Epidermal melanocyte (primary cell): ENCODE measurements around the gene PPHLN1.
"Not testable (repeated sequence)": the region's sequence is repeated elsewhere in the genome, so short reads cannot be mapped to it uniquely, and the experiment has no call there.

Experiments used
- DNase-seq: peaks from one replicate; pipeline ENCODE4 v3.0.0; 2011; ENCODE audit warnings: low spot score; ENCODE audit not compliant: insufficient read length

The PPHLN1 gene

DNA sequence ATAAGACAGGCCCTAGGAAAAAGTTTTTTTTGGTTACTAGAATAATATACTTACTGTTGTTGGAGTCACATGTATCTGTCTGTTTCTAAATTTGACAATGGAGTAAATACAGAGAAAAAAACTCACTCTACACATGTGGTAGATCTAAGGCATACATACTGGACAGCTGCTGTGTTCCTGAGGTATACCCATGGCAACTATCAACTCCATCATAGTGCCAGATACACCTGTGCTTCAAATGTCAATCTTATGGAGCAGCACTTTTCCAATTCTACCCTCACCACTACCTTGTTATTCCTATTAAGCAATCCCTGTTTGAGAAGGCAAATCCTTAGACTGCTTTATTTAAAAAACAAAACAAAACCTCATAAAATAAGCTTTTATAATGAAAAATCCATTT is 3.4 kb upstream of the PPHLN1 start:
- DNase-seq, result no peak

DNA sequence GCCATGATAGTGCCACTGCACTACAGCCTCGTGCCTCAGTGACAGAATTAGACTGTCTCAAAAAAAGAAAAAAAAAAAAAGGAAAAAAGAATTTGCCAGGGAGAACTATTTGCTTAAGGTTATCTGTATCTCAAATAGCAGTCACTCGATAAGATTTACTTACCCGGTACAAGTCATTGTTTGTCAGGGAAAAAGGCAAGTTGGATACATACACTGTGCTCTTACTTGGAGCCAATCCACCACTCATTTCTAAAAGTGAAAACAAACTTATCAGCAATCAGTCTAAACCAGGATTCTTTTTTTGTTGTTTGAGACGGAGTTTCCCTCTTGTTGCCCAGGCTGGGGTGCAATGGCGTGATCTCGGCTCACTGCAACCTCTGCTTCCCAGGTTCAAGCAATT is 2.1 kb upstream of the PPHLN1 start:
- no peak for DNase-seq

DNA sequence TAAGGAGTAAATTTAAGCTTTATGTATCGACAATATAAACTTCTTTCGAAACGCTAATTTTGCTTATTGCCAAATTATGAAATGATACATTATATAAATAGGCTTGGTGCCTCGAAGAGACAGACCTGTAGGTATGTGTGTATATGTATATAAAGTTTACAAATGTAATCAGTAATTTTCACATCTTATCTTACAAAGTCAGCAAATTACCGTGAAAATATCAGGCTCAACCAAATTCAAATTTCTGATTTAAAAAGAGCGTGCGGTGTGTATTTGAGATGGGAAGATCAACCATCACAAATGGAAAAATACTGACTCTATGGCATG is 678 bp upstream of the PPHLN1 start:
- no peak for DNase-seq

DNA sequence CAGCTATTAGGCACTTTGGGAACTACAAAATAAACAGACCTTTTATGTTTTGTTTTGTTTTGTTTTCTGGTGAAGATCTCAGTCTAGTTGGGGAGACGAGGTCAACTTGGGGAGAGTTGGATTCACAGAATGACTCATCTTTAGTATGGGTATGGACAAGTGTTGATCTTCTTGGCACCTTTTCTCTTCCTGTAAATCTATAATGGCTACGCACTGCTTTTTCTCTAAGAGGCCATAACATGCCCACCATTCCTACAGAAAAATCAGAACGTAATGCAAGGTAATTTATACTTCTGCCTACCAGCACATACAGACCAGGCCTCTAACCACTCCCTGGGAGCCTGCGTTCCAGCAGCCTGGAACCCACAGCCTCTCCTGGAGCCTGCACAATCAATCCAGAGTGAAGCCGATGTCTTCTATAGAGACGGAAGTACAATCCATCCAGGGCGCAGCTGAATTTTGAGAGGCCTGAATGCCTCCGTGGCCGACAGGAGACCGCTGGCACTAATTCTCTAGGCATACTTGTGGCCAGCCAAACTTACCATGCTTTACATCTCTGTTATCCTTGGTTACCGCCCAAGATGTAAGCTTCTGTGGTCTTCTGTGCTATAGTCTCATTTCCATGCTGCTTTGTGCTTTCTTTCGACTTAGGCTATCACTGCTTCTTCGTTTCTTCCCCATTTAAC is 717 bp downstream of the PPHLN1 start:
- peak; percentile 16 for DNase-seq

DNA sequence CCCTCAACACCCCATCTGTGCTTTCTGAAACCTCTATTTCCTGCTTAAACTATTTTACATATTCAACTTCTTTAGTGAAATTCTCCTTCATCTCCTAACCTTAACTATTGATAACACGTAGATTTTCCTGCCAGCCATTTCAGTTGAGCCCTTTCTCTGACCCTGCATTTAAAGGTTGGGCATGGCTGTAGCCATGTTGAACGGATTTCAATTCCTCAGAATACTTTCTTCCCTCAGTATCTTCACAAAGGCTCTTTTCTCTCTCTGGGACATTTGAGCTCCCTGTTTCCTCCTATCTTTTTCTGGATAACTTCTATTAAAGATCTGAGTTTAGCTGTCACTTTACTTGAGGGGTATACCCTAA is 1.2 kb downstream of the PPHLN1 start:
- no peak for DNase-seq

DNA sequence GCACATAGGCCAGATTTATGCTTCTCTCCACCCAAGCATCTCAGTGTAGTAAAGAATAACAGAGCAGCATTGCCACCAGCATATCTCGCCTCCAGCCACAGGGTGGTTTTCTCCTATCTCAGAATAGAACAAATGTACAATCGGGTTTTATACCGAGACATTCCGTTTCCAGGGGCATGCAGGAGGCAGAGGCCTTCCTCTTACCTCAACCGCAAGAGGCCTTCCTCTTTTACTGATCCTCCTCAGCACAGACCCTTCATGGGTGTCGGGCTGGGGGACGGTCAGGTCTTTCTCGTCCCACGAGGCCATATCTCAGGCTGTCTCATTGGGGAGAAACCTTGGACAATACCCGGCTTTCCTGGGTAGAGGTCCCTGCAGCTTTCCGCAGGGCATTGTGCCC is 4.1 kb downstream of the PPHLN1 start:
- DNase-seq, result not testable (repeated sequence)

DNA sequence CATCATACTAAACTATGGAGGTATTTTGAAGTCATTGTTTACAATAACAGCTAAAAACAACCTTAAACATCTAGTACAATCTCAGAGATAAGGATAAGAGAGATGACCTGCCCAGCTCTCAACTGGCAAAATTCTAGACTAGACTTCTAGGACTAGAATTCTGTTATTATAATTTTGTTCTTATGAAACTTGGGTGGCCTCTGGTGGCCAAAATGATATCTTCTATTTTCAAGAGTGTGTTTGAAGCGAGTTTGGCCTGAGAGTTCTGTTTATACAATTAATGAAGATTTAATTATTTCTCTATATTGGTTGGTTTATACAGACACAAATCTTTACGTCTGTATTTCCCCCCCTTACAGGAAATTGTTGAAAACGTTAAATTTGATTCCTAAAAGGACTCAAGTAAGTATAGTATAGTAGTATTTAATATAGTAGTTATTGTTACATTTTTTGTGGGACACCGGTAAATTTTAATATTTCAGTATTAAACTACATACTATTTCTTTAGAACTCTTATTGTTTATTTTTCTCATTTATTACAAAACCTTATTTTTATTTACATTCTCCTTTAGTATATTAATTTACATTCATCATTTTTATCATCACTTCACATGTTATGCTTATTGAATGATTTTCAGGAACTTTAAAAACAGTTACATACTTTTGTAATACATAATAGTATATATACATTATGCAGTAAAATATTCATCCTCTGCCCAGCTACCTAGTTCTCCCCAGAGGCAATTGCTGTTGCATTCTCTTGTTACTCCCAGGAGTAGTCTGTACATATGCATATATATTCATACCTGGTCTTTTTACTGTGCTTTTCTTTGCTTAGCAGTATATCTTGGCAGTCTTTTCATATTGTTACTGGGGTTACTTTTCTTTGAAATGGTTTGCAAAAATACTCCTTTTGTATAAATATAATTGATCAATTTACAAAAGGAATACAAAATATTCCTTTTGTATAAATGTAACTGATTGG is 6.6 kb downstream of the PPHLN1 start:
- DNase-seq, result peak; percentile 23

DNA sequence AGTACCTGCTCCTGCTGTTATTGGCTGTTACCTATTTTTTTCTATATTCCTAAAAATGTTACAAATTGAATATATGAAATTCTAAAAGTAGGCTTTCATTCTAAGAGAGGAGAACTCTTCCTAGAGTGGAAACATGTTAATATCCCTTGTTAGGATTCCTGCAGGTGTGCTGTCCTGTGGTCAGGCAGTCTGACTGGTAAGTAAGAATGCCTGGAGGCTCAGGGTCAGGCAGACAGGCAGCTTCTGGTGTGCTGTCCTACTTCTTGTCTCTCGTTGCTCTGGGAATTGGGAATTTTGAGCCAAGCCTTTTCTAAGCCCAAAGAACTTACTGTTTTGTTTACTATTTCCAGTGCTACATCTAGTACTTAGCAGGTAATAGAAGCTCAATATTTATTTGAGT is 10.3 kb downstream of the PPHLN1 start:
- DNase-seq, result no peak

DNA sequence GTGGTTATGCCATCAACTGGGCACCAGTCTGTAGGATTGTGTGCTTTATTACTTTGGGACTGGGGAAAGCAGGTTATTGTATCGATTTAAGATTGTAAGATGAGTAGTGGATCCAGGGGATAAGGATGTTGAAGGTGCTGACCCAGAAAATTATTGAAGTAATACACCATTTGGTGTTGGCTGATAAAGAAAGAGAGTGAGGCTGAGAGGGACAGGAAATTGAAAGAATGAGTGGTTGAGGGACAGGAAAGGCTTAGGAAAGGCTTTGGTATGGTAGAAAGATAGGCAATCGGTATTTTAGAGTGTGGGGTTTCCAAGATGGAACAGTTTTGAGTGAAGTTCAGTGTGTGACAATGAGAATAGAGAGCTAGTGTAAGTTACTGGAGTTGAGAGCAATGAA is 12.3 kb downstream of the PPHLN1 start:
- no peak for DNase-seq

DNA sequence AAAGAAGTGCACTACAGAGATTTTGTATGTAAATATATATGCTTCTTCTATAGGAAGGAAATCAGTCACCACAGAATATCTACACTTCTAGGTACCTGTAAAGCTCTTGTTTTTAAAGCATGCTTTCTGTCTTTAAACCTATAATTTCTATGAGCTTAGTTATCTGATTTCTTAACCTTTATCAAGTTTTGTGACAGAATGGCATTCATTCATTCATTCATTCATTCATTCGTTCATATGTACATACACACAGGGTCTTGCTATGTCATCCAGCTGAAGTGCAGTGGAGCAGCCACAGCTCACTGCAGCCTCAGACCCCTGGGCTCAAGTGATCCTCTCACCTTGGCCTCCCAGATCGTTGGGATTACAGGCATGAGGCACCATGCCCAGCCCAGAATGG is 16.1 kb downstream of the PPHLN1 start:
- no peak for DNase-seq

DNA sequence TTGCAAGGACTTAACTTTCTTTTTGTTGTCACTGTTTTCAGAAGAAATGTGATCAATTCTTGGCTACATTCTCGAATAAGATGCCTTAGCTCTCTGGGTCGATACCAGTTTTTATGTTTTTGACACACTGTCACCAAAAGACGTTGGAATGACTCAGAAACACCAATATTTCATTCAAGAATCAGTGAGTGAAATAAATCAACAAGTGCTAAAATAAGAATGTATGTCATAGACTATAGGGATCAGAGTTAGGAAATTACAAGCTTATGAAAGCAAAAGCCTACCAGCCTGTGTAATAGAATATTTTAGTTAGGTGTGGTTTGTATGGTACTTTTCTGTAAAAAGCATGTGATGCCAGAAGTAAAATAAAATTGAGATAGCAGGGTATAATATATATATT is 17.8 kb downstream of the PPHLN1 start:
- DNase-seq, result no peak

DNA sequence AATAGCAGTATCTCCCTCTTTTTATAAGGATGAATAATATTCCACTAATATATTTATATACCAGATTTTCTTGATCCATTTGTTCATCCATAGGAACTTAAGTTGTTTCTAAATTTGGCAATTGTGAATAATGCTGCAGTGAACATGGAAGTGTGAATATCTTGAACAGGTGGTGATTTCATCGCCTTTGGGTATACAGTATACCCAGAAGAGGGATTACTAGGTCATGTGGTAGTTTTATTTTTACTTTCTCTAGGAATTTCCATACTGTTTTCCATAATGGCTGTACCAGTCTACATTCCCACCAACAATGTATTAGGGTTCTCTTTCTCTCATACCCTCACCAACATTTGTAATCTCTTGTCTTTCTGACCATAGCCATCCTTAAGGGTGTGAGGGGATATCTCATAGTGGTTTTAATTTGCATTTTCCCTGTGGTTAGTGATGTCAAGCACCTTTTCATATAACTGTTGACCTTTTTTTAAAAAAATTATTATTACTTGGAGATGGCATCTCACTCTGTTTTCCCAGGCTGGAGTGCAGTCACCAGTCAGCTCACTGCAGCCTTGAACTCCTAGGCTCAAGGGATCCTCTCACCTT is 20.5 kb downstream of the PPHLN1 start:
- DNase-seq, result no peak

DNA sequence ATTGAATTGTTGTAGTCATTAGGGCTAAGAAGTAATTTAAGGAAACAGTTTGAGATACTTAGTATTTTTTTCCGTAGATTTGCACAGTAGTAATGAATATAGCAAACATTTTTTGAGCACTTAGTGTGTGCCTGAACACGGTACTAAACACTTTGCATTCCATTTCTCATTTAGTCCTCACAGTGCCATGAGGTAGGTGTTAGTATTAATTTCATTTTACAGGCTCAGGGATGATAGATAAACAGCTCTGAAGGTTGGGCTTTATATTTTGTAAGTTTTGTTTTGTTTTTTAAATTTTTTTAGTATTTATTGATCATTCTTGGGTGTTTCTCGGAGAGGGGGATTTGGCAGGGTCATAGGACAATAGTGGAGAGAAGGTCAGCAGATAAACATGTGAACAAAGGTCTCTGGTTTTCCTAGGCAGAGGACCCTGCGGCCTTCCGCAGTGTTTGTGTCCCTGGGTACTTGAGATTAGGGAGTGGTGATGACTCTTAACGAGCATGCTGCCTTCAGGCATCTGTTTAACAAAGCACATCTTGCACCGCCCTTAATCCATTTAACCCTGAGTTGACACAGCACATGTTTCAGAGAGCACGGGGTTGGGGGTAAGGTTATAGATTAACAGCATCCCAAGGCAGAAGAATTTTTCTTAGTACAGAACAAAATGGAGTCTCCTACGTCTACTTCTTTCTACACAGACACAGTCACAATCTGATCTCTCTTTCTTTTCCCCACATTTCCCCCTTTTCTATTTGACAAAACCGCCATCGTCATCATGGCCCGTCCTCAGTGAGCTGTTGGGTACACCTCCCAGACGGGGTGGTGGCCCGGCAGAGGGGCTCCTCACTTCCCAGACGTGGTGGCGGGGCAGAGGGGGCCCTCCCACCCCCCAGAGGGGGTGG is 23.4 kb downstream of the PPHLN1 start:
- not testable (repeated sequence) for DNase-seq

DNA sequence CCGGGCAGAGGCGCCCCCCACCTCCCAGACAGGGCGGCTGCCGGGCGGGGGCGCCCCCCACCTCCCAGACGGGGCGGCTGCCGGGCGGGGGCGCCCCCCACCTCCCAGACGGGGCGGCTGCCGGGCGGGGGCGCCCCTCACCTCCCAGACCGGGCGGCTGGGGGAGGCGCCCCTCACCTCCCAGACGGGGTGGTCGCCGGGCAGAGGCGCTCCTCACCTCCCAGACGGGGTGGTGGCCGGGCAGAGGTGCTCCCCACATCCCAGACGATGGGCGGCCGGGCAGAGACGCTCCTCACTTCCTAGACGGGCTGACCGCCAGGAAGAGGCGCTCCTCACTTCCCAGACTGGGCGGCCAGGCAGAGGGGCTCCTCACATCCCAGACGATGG is 24.0 kb downstream of the PPHLN1 start:
- DNase-seq, result not testable (repeated sequence)

DNA sequence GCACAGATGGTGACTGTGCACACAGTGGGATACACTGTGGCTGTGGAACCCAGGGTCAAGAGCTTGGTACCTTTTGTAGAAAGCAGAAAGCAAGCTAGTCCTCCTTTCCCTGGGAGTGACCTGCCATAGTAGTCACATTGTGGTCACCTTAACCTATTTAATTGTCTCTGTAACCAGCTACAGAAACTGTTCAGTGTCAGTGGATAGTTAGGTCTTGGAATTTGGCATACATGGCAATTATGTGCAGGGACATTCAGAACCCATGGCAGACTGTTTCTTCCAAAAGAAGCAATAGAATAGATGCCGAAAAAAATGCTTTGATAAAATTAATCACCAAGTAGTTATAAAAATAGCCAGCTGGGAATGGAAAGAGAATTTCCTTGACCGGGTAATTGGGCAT is 30.4 kb downstream of the PPHLN1 start:
- DNase-seq, result no peak

DNA sequence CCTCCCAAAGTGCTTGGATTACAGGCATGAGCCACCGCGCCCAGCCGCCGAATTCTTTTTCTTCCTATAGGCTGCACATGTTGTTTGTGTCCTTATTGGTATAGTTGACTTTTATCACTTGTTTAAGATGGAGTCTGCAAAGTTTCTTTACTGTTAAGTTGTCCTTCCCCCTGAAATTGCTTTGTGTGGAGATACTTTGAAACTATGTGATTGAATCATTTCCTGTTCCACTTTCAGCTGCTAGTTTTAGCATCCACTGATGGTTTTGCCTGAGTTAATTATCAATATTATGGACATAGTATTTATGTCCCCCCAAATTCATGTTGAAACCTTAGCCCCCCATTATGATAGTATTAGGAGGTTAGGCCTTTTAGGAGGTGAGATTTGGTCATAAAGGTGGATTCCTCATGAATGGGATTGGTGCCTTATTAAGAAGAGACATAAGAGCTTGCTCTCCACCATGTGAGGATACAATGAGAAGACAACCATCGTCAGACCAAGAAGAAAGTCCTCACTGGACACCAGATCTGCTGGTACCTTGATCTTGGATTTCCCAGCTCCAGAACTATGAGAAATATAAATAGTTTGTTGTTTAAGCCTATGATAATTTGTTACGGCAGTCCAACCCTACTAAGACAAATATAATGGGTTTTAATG is 34.9 kb downstream of the PPHLN1 start:
- no peak for DNase-seq

DNA sequence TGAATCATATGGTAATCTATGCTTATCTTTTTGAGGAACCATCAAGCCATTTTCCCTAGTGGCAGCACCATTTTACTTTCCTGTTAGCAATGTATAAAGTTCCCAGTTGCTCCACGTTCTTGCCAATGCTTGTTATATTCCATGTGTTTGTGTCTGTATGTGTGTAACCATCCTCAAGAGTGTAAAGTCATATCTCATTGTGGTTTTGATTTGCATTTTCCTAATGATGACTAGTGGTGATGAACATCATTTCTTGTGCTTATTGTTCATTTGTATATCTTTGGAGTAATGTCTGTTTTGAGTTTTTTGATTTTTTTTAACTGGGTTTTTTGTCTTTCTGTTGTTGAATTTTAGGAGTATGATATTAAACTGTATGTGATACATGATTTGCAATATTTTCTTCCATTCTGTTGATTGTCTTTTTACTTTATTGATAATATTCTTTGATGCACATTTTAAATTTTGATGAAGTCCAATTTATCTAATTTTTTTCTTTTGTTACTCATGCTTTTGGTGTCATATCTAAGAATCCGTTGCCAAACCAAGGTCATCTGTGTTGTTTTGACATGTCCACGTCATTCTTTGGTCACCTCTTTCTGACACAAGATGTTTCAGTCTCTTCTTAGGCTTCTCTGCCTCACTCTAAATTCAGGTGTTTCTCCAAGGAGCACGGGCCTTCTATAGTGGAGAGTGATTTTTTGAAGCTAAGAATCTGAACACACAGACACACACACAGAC is 36.1 kb downstream of the PPHLN1 start:
- DNase-seq, result no peak

DNA sequence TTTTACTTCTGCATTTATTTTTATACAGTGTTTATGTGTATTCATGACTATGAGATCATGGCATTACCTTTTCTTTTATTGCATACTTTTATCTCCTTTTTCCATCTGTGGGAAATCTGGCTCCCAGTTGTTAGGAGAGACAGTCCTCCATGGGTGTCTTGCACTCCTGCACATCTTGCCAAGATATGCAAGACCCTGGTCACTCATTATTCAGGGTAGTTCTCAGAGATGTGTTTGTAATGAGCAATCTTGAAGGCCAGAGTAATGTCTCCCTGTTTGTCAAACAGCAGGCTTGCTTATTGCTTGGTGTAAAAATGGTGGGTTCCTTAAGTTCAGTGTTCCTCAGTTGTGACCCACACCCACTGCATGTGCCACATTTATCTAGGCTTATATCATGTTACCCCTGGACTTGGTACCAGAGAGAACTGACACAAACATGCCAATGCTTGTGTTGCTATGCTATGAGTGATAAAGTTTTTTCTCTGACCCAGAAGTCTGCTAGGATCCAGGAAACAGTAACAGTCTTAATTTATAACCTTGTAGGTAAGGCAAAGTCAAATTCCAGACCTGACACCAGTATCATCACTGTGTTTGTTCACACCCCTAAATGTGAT is 36.8 kb downstream of the PPHLN1 start:
- no peak for DNase-seq

DNA sequence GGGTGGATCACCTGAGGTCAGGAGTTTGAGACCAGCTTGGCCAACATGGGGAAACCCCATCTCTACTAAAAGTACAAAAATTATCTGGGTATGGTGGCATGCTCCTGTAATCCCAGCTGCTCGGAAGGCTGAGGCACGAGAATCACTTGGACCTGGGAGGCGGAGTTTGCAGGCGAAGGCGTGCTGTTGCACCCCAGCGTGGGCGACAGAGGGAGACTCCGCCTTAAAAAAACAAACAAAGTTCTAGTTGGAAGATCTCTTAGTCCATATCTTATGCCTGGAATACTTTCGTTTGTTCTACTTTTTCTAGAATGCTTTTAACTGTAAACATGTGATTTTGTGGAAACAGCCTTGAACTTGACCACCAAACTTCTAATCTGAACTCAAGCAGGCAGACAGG is 38.7 kb downstream of the PPHLN1 start:
- DNase-seq, result no peak

DNA sequence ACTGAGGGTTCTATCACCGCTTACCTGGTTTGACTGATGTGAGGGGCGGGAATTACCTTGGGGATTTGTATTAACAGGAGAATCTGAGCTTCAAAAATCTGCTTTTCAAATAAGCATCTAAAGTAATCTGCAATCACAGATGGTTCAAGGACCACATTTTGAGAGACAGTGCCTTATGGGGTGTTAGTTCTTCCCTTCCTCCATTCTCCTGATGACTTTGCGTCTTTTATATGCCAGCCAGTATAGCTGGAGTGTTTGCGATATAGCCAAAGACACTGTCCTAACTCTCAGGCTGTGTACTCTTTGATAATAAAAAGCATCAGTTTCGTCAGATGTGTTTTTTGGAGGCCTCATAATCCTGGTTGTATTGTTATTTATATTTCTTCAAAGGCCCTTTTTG is 39.5 kb downstream of the PPHLN1 start:
- no peak for DNase-seq
